HG03060 (cell line): ENCODE results near the gene RBMS3.

Source experiments
- ATAC-seq: cut with Tn5 transposase; IDR thresholded peaks from one replicate; pipeline ENCODE4 v1.9.1; 2021; ENCODE audit warnings: low read depth, moderate number of reproducible peaks; ENCODE audit not compliant: unreplicated experiment

RBMS3 gene

GRCh38 chr3:29601861-29602585 lies 321.2 kb downstream of the RBMS3 start:
- ATAC-seq: no peak

GRCh38 chr3:29605845-29606244 lies 325.0 kb downstream of the RBMS3 start:
- no peak for ATAC-seq

GRCh38 chr3:29606416-29606815 lies 325.5 kb downstream of the RBMS3 start:
- no peak for ATAC-seq

- no peak for ATAC-seq
Measured at GRCh38 chr3:29608414-29609327, 327.8 kb downstream of the RBMS3 start.

GRCh38 chr3:29609328-29609811 lies 328.5 kb downstream of the RBMS3 start:
- no peak for ATAC-seq

- ATAC-seq: no peak
Measured at GRCh38 chr3:29610781-29611180, 329.9 kb downstream of the RBMS3 start.

- ATAC-seq: no peak
Measured at GRCh38 chr3:29611252-29611651, 330.4 kb downstream of the RBMS3 start.

GRCh38 chr3:29612536-29612935 lies 331.7 kb downstream of the RBMS3 start:
- no peak for ATAC-seq

- ATAC-seq: no peak
Measured at GRCh38 chr3:29614954-29615353, 334.1 kb downstream of the RBMS3 start.

- no peak for ATAC-seq
Measured at GRCh38 chr3:29618395-29619282, 337.8 kb downstream of the RBMS3 start.

GRCh38 chr3:29619676-29620075 lies 338.8 kb downstream of the RBMS3 start:
- no peak for ATAC-seq

- no peak for ATAC-seq
Measured at GRCh38 chr3:29627136-29628117, 346.6 kb downstream of the RBMS3 start.

GRCh38 chr3:29628795-29629194 lies 347.9 kb downstream of the RBMS3 start:
- no peak for ATAC-seq

GRCh38 chr3:29635888-29636287 lies 355.0 kb downstream of the RBMS3 start:
- no peak for ATAC-seq

- ATAC-seq: no peak
Measured at GRCh38 chr3:29637068-29637467, 356.2 kb downstream of the RBMS3 start.

GRCh38 chr3:29639578-29640290 lies 358.9 kb downstream of the RBMS3 start:
- no peak for ATAC-seq

- no peak for ATAC-seq
Measured at GRCh38 chr3:29642393-29643033, 361.6 kb downstream of the RBMS3 start.

- ATAC-seq: no peak
Measured at GRCh38 chr3:29643034-29643425, 362.2 kb downstream of the RBMS3 start.
